Neural cell (in vitro differentiated cells): ENCODE data around the gene HS6ST3. TPM values are rescaled to one million over a fixed set of nuclear protein-coding genes. Genes with fewer than 3 reads are reported as not detected.

Experiments used
- H2AFZ ChIP-seq: fragments of 200-600, 300-800 bp; sonication (generic), shearing (Covaris generic); 2 replicates; pipeline ENCODE4 v1.6.0; 2014; ENCODE audit warnings: low read depth, mild to moderate bottlenecking, antibody characterized with exemption, low read length, moderate library complexity
- H3F3A ChIP-seq: fragments of 200-600 bp; shearing (Covaris generic); 2 replicates; pipeline ENCODE4 v1.6.1; 2016; ENCODE audit warnings: mild to moderate bottlenecking, moderate library complexity, mixed read lengths, antibody characterized with exemption, low read length; ENCODE audit not compliant: insufficient read depth, poor library complexity, severe bottlenecking
- H3K27ac ChIP-seq: fragments of 200-600, 300-800 bp; sonication (generic), shearing (Covaris generic); 2 replicates; pipeline ENCODE4 v1.5.1; 2014; ENCODE audit warnings: mild to moderate bottlenecking, low read length, moderate library complexity
- H3K27me3 ChIP-seq: fragments of 300-800, 200-600 bp; sonication (generic), shearing (Covaris generic); 2 replicates; pipeline ENCODE4 v1.6.0; 2014; ENCODE audit warnings: mild to moderate bottlenecking, low read depth, low read length, moderate library complexity; ENCODE audit not compliant: insufficient read depth
- H3K36me3 ChIP-seq: fragments of 300-800, 200-600 bp; sonication (generic), shearing (Covaris generic); 2 replicates; pipeline ENCODE4 v1.5.1; 2014; ENCODE audit warnings: mild to moderate bottlenecking, antibody characterized with exemption, low read length, moderate library complexity; ENCODE audit not compliant: insufficient read depth
- H3K4me2 ChIP-seq: fragments of 300-800, 200-600 bp; sonication (generic), shearing (Covaris generic); 2 replicates; pipeline ENCODE4 v1.6.0; 2014; ENCODE audit warnings: mild to moderate bottlenecking, low read length
- H3K4me3 ChIP-seq: fragments of 300-800, 200-600 bp; sonication (generic), shearing (Covaris generic); 2 replicates; pipeline ENCODE4 v1.5.1; 2014; ENCODE audit warnings: mild to moderate bottlenecking, low read length, moderate library complexity
- H3K79me2 ChIP-seq: fragments of 200-600 bp; shearing (Covaris generic); replicated peaks from 2 replicates; pipeline ENCODE4 v1.6.0; 2014; ENCODE audit warnings: mild to moderate bottlenecking, low read length, moderate library complexity; ENCODE audit not compliant: insufficient read depth
- H3K9ac ChIP-seq: fragments of 300-800, 200-600 bp; sonication (generic), shearing (Covaris generic); 2 replicates; pipeline ENCODE4 v1.6.1; 2016; ENCODE audit warnings: mild to moderate bottlenecking, low read length, mixed read lengths
- H3K9me2 ChIP-seq: fragments of 200-600 bp; shearing (Covaris generic); 2 replicates; pipeline ENCODE4 v1.6.1; 2016; ENCODE audit warnings: mild to moderate bottlenecking, low read length, mixed read lengths; ENCODE audit not compliant: insufficient read depth
- H3K9me3 ChIP-seq: fragments of 200-600, 300-800 bp; sonication (generic), shearing (Covaris generic); 2 replicates; pipeline ENCODE4 v1.6.1; 2016; ENCODE audit warnings: mild to moderate bottlenecking, mixed run types, low read length, moderate library complexity, mixed read lengths
- H4K20me1 ChIP-seq: fragments of 200-600 bp; shearing (Covaris generic); 2 replicates; pipeline ENCODE4 v1.6.1; 2016; ENCODE audit warnings: mild to moderate bottlenecking, mixed run types; ENCODE audit not compliant: insufficient read depth
- EP300 ChIP-seq: fragments of 450-650 bp; conservative IDR thresholded peaks from 2 replicates; pipeline ENCODE4 v1.6.1; 2014; ENCODE audit warnings: antibody characterized with exemption, mild to moderate bottlenecking, moderate library complexity; ENCODE audit not compliant: poor library complexity, severe bottlenecking
- EZH2 ChIP-seq: fragments of 200-600, 300-800 bp; shearing (Covaris generic), sonication (generic); IDR thresholded peaks from 2 replicates; pipeline ENCODE4 v1.6.1; 2014; ENCODE audit warnings: antibody characterized with exemption, low read length, borderline replicate concordance, mild to moderate bottlenecking; ENCODE audit not compliant: insufficient read depth, poor library complexity, severe bottlenecking
- MXI1 ChIP-seq: fragments of 450-650 bp; conservative IDR thresholded peaks from 2 replicates; pipeline ENCODE4 v1.6.1; 2014; ENCODE audit warnings: antibody characterized with exemption, mild to moderate bottlenecking; ENCODE audit not compliant: poor library complexity, severe bottlenecking
- POLR2AphosphoS5 ChIP-seq: IDR thresholded peaks from 2 replicates; pipeline ENCODE4 v1.6.1; 2012
- RAD21 ChIP-seq: fragments of 450-650 bp; conservative IDR thresholded peaks from 2 replicates; pipeline ENCODE4 v1.6.1; 2014; ENCODE audit warnings: antibody characterized with exemption, mild to moderate bottlenecking, moderate library complexity
- SMC3 ChIP-seq: fragments of 450-650 bp; conservative IDR thresholded peaks from 2 replicates; pipeline ENCODE4 v1.6.1; 2014; ENCODE audit warnings: antibody characterized with exemption, mild to moderate bottlenecking, moderate library complexity; ENCODE audit not compliant: poor library complexity
- TAF1 ChIP-seq: IDR thresholded peaks from 2 replicates; pipeline ENCODE4 v1.6.1; 2012; ENCODE audit warnings: low read depth
- polyA plus RNA-seq: library from polyadenylated mRNA; depleted of rRNA; stranded (reverse); fragments of >200 nt; gene quantifications from 2 replicates; pipeline ENCODE4 v1.2.3, GENCODE V29; 2014
- TF ChIP-seq, protein P1 (sequence below): IDR thresholded peaks from 2 replicates; pipeline ENCODE4 v1.6.1; 2012; ENCODE audit warnings: borderline replicate concordance
- TF ChIP-seq, protein P2 (sequence below): fragments of 450-650 bp; IDR thresholded peaks from 2 replicates; pipeline ENCODE4 v1.5.1; 2014; ENCODE audit warnings: antibody characterized with exemption, mild to moderate bottlenecking, moderate library complexity; ENCODE audit not compliant: poor library complexity, severe bottlenecking

HS6ST3 gene
- polyA plus RNA-seq, 1 donor from 2014 or later: 10.9 TPM

DNA sequence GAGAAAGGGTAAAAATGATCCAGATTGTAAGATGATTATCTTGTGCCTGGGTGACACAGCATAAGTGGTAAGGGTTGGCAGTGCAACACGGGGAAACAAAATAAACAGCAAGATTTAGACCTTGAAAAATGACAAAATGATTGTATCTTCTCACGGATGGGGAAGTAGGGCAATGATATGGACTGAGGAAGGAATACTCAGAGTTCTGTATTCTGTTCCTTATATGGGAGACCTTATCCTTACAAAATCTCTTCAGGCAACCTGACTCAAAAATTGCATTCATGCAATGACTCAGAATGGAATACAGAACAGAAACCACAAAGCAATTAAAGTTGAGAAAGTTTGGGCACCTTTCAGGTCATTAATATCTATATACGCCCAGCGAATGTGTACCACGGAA, 149.0 kb downstream of the HS6ST3 start:
- no peaks in the 10 kb centered on the region for H3F3A ChIP-seq
- H3K27ac ChIP-seq: no peak overlapping the region
- H3K27me3 ChIP-seq: no peaks in the 10 kb centered on the region
- no peaks in the 10 kb centered on the region for H3K79me2 ChIP-seq
- no peaks in the 10 kb centered on the region for H3K9me2 ChIP-seq
- no peak overlapping the region for H3K9ac ChIP-seq
- H4K20me1 ChIP-seq: no peaks in the 10 kb centered on the region
- TF ChIP-seq, protein P1, sequence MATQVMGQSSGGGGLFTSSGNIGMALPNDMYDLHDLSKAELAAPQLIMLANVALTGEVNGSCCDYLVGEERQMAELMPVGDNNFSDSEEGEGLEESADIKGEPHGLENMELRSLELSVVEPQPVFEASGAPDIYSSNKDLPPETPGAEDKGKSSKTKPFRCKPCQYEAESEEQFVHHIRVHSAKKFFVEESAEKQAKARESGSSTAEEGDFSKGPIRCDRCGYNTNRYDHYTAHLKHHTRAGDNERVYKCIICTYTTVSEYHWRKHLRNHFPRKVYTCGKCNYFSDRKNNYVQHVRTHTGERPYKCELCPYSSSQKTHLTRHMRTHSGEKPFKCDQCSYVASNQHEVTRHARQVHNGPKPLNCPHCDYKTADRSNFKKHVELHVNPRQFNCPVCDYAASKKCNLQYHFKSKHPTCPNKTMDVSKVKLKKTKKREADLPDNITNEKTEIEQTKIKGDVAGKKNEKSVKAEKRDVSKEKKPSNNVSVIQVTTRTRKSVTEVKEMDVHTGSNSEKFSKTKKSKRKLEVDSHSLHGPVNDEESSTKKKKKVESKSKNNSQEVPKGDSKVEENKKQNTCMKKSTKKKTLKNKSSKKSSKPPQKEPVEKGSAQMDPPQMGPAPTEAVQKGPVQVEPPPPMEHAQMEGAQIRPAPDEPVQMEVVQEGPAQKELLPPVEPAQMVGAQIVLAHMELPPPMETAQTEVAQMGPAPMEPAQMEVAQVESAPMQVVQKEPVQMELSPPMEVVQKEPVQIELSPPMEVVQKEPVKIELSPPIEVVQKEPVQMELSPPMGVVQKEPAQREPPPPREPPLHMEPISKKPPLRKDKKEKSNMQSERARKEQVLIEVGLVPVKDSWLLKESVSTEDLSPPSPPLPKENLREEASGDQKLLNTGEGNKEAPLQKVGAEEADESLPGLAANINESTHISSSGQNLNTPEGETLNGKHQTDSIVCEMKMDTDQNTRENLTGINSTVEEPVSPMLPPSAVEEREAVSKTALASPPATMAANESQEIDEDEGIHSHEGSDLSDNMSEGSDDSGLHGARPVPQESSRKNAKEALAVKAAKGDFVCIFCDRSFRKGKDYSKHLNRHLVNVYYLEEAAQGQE: no peak
- TF ChIP-seq, protein P2, sequence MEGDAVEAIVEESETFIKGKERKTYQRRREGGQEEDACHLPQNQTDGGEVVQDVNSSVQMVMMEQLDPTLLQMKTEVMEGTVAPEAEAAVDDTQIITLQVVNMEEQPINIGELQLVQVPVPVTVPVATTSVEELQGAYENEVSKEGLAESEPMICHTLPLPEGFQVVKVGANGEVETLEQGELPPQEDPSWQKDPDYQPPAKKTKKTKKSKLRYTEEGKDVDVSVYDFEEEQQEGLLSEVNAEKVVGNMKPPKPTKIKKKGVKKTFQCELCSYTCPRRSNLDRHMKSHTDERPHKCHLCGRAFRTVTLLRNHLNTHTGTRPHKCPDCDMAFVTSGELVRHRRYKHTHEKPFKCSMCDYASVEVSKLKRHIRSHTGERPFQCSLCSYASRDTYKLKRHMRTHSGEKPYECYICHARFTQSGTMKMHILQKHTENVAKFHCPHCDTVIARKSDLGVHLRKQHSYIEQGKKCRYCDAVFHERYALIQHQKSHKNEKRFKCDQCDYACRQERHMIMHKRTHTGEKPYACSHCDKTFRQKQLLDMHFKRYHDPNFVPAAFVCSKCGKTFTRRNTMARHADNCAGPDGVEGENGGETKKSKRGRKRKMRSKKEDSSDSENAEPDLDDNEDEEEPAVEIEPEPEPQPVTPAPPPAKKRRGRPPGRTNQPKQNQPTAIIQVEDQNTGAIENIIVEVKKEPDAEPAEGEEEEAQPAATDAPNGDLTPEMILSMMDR: no peak
- TF ChIP-seq POLR2AphosphoS5: no peak
- no peak for TF ChIP-seq EP300
- no peak for TF ChIP-seq RAD21
- no peak for TF ChIP-seq SMC3
- no peak for TF ChIP-seq EZH2
- no peak for TF ChIP-seq TAF1
- no peak for TF ChIP-seq MXI1
- H3K9me3 ChIP-seq: no peaks in the 10 kb centered on the region
- H3K36me3 ChIP-seq: no peaks in the 10 kb centered on the region
- no peak overlapping the region for H3K4me3 ChIP-seq
- H3K4me2 ChIP-seq: no peak overlapping the region
- H2AFZ ChIP-seq: no peak overlapping the region

DNA sequence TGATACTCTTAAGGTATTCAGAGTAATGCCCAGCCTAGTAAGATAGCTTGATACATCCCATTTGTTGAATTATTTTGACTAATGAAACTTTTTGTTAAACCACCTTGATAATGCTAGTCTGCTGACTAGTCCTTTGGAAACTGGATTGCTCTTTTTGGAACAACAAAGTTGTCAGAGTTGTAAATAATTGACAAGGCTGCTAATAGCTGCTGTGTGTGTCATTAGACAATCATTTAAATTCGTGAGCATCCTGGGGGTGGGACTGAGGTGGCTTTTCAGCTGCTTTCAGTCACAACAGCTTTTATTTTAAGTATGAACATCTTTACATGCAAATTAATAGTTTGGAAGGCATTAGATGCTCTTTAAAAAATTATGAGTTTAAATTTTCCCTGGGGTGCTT, 153.5 kb downstream of the HS6ST3 start:
- no peak for TF ChIP-seq MXI1
- no peak for TF ChIP-seq POLR2AphosphoS5
- TF ChIP-seq, protein P2: no peak
- TF ChIP-seq, protein P1: no peak
- TF ChIP-seq EZH2: no peak
- TF ChIP-seq SMC3: no peak
- no peak for TF ChIP-seq EP300
- TF ChIP-seq RAD21: no peak
- TF ChIP-seq TAF1: no peak
- no peaks in the 10 kb centered on the region for H3K27me3 ChIP-seq
- no peaks in the 10 kb centered on the region for H4K20me1 ChIP-seq
- no peaks in the 10 kb centered on the region for H3F3A ChIP-seq
- H3K4me2 ChIP-seq: no peak overlapping the region
- no peaks in the 10 kb centered on the region for H3K79me2 ChIP-seq
- H2AFZ ChIP-seq: no peak overlapping the region
- no peak overlapping the region for H3K27ac ChIP-seq
- no peak overlapping the region for H3K9ac ChIP-seq
- no peaks in the 10 kb centered on the region for H3K9me2 ChIP-seq
- no peaks in the 10 kb centered on the region for H3K36me3 ChIP-seq
- H3K9me3 ChIP-seq: no peaks in the 10 kb centered on the region
- no peak overlapping the region for H3K4me3 ChIP-seq
